DMS 273 treated with DMSO at 0.1 percent for 48 hours (cell line): Measurements from ENCODE around the gene NUBP2.

Experiments
- DNase-seq: peaks from one replicate; lab custom pipeline; 2025; lab: John Stamatoyannopoulos, UW

The NUBP2 gene

GRCh38 chr16:1828645-1829410 is 46.1 kb downstream of the NUBP2 start:
- no peak for DNase-seq

GRCh38 chr16:1830213-1830612 is 47.5 kb downstream of the NUBP2 start:
- DNase-seq = no peak

DNA sequence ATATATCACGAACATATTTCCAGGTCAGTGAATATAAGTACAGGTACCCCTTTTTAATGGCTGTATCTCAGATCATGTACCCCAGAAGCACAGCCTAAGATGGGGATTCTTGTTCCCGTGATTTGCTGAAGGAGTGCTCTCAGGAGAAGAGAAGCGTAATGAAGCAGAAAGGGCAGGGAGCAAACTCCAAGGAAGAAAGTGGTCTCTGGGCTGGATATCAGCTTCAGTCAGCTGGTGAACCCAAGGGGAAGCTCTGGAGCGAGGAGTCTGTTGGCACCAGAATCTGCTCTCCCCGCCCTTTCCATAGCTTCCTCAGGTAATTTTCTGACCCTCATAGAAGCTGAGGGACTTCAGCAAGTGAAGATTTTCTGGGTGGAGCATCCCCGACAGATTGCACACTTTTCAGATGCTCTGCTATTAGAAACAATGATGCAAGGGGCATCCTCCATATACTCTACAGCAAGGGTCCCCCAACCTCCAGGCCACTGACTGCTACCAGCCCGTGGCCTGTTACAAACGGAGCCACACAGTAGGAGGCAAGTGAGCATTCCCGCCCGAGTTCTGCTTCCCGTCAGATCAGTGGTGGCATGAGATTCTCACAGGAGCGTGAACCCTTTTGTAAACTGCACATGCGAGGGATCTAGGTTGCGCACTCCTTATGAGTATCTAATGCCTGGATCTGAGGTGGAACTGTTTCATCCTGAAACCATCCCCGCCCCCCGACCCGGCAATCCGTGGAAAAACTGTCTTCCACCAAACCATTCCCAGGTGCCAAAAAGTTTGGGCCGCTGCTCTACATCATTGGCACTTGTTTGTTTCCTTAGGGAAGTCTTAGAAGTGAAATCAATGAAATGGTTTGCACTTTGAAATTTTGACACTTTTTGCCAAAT is 48.7 kb downstream of the NUBP2 start:
- no peak for DNase-seq

- DNase-seq = no peak
Measured at GRCh38 chr16:1832838-1833454, 50.2 kb downstream of the NUBP2 start.

- DNase-seq = no peak
Measured at GRCh38 chr16:1834096-1834495, 51.3 kb downstream of the NUBP2 start.
